Measurements from ENCODE around the gene GPRIN1. TPM values are rescaled to one million over a fixed set of nuclear protein-coding genes. Genes with fewer than 3 reads are reported as not detected.

GPRIN1 gene
- total and polyA plus RNA-seq, 2 of the 4 experiments (the other 2 are of a cell fraction), result 3.0 to 4.7 TPM

DNA sequence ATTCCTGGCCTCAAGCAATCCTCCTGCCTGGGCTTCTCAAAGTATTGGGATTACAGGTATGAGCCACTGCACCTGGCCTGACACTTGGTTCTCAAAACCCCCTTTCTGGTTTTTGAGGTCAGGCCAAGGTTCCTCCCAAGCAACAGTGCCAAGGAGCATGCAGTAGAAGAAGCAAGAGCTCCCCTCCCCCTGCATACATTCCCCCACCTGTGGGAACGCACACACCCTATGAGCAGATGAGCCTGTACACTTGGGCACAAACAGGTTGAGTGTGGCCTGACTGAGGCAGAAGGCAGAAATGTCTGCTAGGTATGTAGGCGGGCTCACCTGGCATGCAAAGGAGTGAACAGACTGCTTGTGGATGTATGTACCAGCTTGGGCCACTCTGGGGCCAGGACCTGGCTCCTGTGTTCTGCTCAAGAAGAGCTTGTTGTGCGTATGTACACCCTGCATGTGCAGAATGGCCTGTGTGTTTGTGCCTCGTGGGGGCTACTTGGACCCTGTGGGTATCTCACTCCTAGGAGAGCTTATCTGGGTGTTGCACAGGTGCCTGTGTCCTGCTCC, 1.7 kb downstream of the GPRIN1 start:
- Histone ChIP-seq H2AK5ac (ENCODE audit: low read depth, low read length) (no peak overlapping the region), H2AFZ (replicated peaks; ENCODE audit: low read length, poor library complexity) (no peak overlapping the region), H3K4me3 (ENCODE audit: insufficient read depth, low read depth, low read length) (no peak overlapping the region), H4K8ac (ENCODE audit: low read depth in 2 of 2, low read length in 2 of 2) (no peak overlapping the region), H2AK9ac (replicated peaks; ENCODE audit: low read depth, low read length, poor library complexity) (no peak overlapping the region), H4K91ac (ENCODE audit: insufficient read depth, low read depth, low read length) (no peak overlapping the region), H3K23ac (ENCODE audit: low read depth, low read length) (no peak overlapping the region), H3K9me3 (ENCODE audit: control insufficient read depth, insufficient read depth, low read length) (no peaks in the 10 kb centered on the region), H2BK5ac (ENCODE audit: low read depth, low read length, poor library complexity, severe bottlenecking) (no peak overlapping the region), H3K18ac (ENCODE audit: low read depth, low read length) (no peak overlapping the region), H3K4me2 (ENCODE audit: low read depth, low read length) (no peak overlapping the region), H2BK20ac (ENCODE audit: low read depth, low read length) (no peak overlapping the region), H2BK120ac (ENCODE audit: low read depth, low read length) (no peak overlapping the region), H3K14ac (replicated peaks; ENCODE audit: low read depth, low read length) (no peak overlapping the region), H3K4me1 (ENCODE audit: control insufficient read depth, insufficient read depth, low read length) (peaks cover 3% of the 10 kb centered on the region; the same call in 1 of the 2 replicates), H3K79me1 (ENCODE audit: low read depth in 1 of 2, low read length in 2 of 2) (peaks cover 4 to 35% of the 10 kb centered on the region in 2 experiments), H3K4ac (ENCODE audit: low read depth, low read length) (no peak overlapping the region), H3K56ac (ENCODE audit: extremely low read depth, insufficient read depth, low read length) (no peak overlapping the region), H3K9ac (ENCODE audit: low read depth, low read length) (no peak overlapping the region), H3K9me1 (ENCODE audit: insufficient read depth, low read length) (peaks cover 20% of the 10 kb centered on the region), H4K20me1 (ENCODE audit: insufficient read depth, low read length) (peaks cover 21% of the 10 kb centered on the region), H2BK15ac (ENCODE audit: low read depth, low read length) (no peak overlapping the region), H3K36me3 (ENCODE audit: control insufficient read depth, insufficient read depth, low read length) (no peaks in the 10 kb centered on the region), H3K27me3 (ENCODE audit: control insufficient read depth, insufficient read depth, low read length) (no peaks in the 10 kb centered on the region), H3K27ac (ENCODE audit: insufficient read depth, low read length) (no peak overlapping the region), H4K5ac (ENCODE audit: low read depth, low read length) (no peak overlapping the region)
- 100% methylated on average over 1 of the region's 4 CpGs; no CpG with 5 or more reads in 1 of the 2 experiments for WGBS, 2 experiments (ENCODE audit: extremely low coverage in 2 of 2, insufficient read length in 1 of 2)
- in situ Hi-C loops (cut with MboI; ENCODE audit: low sequenced_read_pairs) (no loop called here), intact Hi-C loops (cut with micrococcal nuclease) (no loop called here), dilution Hi-C loops (cut with HindIII; ENCODE audit: low sequenced_read_pairs, unreplicated experiment) (no loop called here)
- ATAC-seq (ENCODE audit: low read depth) (no peak), DNase-seq (no peak)
- ChIA-PET CTCF (no interaction called here), POLR2A (ENCODE audit: unreplicated experiment) (no interaction called here)
- TF ChIP-seq CHD1 (IDR thresholded peaks at IDR 0.05; ENCODE audit: low read depth, low read length) (no peak), CEBPB (IDR thresholded peaks at IDR 0.05; ENCODE audit: low read depth, low read length) (no peak), RFX5 (IDR thresholded peaks at IDR 0.05; ENCODE audit: low read depth, low read length) (no peak), RAD21 (IDR thresholded peaks at IDR 0.05; ENCODE audit: low read length) (no peak), POLR2A (IDR thresholded peaks at IDR 0.05; ENCODE audit: low read depth, low read length) (no peak), MAZ (IDR thresholded peaks at IDR 0.05; ENCODE audit: borderline replicate concordance, low read depth, low read length) (no peak), CTCF (conservative IDR thresholded peaks at IDR 0.05; ENCODE audit: low read depth, low read length) (no peak), BHLHE40 (IDR thresholded peaks at IDR 0.05; ENCODE audit: low read depth, low read length) (no peak), MXI1 (IDR thresholded peaks at IDR 0.05; ENCODE audit: borderline replicate concordance, low read depth, low read length) (no peak), NFE2L2 (IDR thresholded peaks at IDR 0.05; ENCODE audit: low read depth, low read length) (no peak)
- TF ChIP-seq, protein P1, sequence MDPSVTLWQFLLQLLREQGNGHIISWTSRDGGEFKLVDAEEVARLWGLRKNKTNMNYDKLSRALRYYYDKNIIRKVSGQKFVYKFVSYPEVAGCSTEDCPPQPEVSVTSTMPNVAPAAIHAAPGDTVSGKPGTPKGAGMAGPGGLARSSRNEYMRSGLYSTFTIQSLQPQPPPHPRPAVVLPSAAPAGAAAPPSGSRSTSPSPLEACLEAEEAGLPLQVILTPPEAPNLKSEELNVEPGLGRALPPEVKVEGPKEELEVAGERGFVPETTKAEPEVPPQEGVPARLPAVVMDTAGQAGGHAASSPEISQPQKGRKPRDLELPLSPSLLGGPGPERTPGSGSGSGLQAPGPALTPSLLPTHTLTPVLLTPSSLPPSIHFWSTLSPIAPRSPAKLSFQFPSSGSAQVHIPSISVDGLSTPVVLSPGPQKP (IDR thresholded peaks at IDR 0.05; ENCODE audit: borderline replicate concordance, low read depth, low read length), result no peak
- no TSS peak for BruUV-seq (replicated peaks)

All from IMR-90 (cell line).